GM08714 (cell line): ENCODE data around the gene AASDH.
A peak's percentile ranks its signal among the peaks of the same experiment; 100 is the strongest.

Source experiments
- H3K4me3 ChIP-seq: fragments of 200-500 bp; sonication (Bioruptor generic); 2 replicates; pipeline ENCODE4 v1.5.1; 2014; ENCODE audit warnings: mild to moderate bottlenecking, low read length, inconsistent platforms
- ZNF274 ChIP-seq: IDR thresholded peaks from 2 replicates; pipeline ENCODE4 v1.6.1; 2012; ENCODE audit warnings: mild to moderate bottlenecking, low read depth, low read length

Gene AASDH

GRCh38 chr4:56301181-56301996 is 85.9 kb downstream of the AASDH start:
- H3K4me3 ChIP-seq = no peak overlapping the region
- no peak for TF ChIP-seq ZNF274

- H3K4me3 ChIP-seq = no peak overlapping the region
- no peak for TF ChIP-seq ZNF274
Observed at GRCh38 chr4:56298236-56298635, 89.1 kb downstream of the AASDH start.

- H3K4me3 ChIP-seq = no peak overlapping the region
- TF ChIP-seq ZNF274 = no peak
Observed at GRCh38 chr4:56297776-56298175, 89.5 kb downstream of the AASDH start.

GRCh38 chr4:56296526-56296925 is 90.8 kb downstream of the AASDH start:
- H3K4me3 ChIP-seq = no peak overlapping the region
- TF ChIP-seq ZNF274 = no peak

- no peak for TF ChIP-seq ZNF274
- H3K4me3 ChIP-seq = no peak overlapping the region
Observed at GRCh38 chr4:56293121-56293520, 94.2 kb downstream of the AASDH start.

GRCh38 chr4:56289934-56290333 is 97.4 kb downstream of the AASDH start:
- peak overlapping the region; percentile 29; the same call in 1 of the 2 replicates for H3K4me3 ChIP-seq
- TF ChIP-seq ZNF274 = no peak

- H3K4me3 ChIP-seq = no peak overlapping the region
- TF ChIP-seq ZNF274 = no peak
Observed at GRCh38 chr4:56288663-56289062, 98.6 kb downstream of the AASDH start.
